DMS153 treated with DMSO at 0.1 percent for 48 hours (cell line): Measurements from ENCODE around the gene RALGPS1.
"Not testable (repeated sequence)": the region's sequence is repeated elsewhere in the genome, so short reads cannot be mapped to it uniquely, and the experiment has no call there.

Experiments
- DNase-seq: peaks from one replicate; lab custom pipeline; 2025; ENCODE audit not compliant: unreplicated experiment; lab: John Stamatoyannopoulos, UW

Gene RALGPS1

DNA sequence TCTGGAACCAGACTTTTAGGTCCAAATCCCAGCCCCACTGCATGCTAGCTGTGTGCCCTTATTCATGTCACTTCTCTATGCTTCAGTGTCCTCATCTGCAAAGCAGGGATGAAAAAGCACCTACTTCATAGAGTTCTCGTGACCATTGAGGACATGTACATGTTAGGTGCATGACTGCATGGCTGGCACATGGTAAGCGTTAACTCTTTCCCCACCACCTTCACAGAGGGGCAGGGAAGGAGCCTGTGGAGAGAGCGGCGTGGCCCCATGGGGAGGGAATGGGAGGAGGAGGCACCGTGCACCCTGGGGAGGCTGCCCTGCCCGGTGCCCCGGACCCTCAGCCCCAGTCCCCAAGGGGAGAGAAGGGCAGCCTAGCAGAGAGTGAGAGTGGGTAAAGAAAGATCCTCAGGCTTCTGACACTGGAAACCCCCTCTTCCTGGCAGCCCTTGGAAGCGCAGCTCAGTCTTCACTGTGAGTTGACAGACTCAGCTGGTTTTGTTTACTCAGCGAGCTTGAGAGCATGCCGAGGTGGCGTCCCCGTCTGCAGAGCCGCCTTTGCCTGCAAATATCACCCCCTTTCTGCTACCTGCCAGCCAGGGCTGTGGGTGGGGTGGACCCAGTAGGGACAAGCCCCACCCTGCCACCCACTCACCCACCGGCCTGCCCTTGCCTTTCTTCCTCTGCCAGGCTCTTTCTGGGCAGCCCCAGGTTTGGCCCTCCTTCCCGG lies 218.5 kb downstream of the RALGPS1 start:
- DNase-seq, result no peak

DNA sequence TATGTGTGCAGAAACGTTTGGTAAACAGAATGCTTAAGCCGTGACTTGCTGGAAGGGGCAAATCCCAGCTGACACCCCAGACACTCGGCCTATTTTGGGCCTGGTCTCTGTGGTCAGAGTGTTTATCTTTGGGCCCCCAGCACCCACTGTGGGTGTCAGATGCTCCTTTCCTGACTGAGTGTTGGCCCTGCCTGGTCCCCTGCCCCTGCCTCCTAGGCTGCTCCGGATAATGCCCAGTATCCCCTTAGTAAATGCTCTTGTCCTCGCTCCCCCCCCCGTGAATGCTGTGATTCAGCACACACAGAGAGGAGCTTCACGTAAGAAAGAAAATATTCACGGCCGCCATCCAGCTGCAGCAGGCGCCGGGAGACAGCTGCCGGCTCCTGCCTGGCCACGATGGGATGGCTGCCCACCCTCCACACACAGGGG lies 219.2 kb downstream of the RALGPS1 start:
- no peak for DNase-seq

DNA sequence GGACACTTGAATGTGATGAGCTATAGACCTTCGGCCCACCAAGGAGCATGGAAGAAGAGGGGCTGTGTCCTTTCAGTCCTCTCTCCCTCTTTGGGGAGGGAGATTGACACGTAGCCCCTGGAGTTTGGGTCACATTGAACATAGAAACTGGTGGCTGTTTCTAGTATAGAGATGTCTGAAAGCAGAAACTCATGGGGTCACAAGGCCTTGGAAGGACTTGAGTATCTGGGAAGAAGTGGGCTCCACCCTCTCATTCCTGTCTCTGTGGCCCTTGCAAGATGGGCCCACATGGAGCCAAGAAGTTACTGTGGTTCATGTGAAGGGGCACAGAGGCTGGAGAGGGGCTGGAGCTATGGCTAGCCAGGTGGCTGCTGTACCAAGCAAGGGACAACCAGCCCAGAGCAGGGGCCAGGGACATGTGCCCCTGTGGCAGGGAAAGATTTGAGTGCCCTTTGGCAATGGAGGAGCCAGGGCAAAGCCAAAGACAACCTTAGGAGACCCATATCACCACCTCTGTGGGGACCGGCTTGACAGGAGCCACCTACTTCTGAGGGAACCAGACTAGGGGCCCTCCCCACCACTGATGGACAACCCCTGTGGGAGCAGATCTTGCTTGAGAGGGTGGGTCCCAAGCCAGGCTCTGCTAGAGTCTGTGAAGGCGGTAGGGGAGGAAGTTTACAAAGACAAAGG lies 220.6 kb downstream of the RALGPS1 start:
- DNase-seq, result no peak

DNA sequence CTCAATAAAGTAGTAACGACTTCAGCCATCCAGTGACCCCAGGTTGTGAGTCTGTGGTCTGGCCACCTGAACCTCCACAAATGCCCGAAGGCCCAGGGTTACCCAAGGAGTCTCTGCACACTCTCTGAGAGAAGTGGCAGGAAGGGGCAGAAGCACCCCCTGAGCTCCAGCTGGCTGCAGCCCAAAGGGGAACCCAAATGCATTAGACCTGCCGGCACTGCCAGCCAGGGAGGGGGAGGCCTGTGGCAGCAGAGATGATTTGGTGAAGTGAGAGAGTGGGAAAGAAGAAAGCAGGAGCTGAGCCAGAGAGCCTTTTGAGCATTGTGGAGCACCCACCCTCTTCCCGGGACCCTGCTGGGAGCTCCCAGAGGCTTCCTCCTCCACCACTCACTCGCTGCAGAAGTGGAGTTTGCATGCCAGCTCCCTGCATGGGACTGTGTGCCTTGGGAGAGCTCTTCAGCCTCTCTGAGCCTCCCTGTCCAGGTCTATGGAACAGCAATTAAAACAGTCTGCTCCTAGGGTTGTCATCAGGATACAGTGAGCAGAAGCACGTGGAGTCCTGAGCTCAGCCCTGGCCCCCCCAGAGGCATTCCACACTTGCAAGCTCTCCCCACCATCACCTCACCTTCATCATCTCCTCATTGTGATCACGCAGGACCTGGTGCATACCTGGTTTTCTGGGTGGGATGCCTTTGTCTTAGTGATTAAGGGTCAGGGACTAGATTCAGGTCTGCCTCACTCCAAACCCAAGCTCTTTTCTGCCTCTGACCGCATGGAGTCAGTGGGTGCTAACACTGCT lies 221.7 kb downstream of the RALGPS1 start:
- no peak for DNase-seq

DNA sequence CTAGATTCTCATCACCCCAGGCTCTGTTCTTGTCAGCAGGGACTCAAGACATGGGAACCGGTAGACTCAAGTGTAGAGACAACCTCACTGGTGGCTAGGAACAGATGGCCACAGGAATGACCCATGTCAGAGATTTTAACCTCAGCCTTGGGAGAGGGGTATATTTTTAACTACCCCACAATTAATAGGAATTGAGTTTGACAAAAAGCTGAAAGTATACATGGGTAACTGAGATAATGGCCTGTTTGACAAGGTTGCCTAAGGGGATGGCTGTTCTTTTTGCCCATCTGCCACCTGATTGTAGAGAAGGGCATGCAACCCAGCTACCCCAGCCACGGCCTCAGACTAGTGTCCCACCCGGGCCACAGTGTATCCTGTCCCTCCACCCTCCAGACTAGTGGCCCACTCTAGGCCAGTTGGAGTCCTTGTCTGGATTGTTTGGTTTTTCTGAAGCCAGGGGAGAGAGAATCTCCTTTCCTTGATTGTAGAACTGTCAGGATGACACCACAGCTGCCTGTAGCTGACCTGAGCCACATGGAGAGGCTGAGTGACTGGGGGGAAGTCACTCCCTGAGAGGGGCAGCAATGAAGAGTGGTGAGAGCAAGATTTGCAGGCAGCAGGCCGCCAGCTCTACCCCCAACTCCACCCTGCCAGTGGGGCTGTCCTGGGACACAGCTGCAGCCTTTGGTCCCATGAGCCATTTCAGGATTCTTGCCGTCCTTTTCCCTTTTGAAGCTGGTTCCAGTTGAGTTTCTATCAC lies 222.5 kb downstream of the RALGPS1 start:
- no peak for DNase-seq

DNA sequence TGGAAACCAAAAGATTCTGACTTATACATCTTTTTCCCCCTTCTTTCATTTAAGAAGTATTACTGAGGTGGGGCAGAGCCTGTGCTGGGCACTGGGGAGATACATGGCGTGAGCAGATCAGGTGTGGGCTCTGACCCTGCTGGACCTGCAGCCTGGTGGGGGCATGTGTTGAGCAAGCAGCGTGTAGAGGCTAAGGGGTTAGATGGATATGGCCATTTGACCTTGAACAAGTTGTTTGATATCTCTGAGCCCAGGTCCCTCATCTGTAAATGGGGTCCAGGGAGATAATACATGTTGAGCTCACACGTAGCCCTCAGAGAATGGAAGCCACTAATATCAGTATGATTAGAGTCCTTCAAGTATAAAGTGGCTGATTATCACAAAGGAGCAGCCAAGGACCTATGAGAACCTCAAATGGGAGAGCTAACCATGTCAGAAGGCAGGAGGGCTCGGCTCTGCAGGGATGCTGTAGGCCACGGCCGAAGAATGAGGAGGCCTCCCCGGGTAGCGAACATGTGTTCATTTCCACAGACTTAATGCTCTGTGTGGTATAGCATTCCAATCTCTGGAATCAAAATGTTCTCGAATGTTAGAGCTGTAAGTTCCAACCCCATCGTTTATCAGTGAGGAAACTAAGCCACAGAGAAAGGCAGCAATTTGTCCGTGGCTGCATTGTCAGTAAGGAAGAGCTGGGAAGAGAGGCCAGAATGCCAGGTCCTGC lies 223.2 kb downstream of the RALGPS1 start:
- no peak for DNase-seq

DNA sequence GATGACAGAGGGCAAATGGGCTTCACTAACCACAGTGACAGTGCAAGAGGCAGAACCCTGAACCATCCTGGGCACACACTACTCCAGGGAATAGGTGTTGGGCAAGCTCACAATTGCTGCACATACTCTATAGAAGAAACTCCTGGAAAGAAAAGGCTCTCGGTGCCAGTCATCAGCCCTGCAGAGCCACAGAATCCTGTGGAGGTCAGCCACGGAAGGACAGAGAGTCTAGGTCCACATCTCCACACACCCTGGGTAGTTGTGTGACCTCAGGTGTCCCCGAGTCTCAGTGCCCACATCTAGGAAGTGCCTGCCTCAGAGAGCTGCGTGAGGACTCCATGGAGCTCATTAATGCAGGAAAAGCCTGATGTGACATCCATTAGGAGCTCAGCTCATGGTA lies 223.9 kb downstream of the RALGPS1 start:
- no peak for DNase-seq

DNA sequence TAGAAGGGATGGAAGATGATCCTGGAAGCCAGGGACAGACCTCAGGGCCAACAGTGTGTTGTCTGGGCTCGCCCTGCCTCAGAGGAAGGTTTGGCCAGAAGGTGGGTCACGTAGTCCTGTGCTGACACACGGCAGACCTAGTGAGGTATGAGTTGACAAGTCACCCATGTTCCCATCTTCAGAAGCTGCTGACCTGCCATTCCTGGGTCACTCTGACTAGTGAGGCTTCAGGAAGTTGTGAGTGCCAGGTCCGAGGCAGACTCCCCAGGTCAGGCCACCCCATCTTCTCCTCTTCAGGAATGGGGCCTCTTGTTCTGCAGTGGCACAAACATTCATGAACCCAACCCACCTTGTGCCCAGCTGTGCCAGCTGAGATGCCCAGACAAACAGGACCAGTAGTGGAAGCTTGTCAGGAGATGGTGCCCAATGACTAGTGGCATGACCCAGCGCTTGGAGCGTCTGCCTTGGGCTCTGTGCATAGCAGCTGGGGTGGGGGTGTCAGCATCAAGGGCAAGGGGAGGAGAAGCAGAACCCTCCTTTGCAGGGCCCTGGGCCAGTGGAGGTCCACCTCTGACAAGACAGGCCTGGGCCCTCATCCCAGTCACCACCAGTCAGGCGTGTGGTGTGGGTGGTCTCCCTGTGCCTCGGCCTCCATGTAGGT lies 224.6 kb downstream of the RALGPS1 start:
- DNase-seq, result no peak

DNA sequence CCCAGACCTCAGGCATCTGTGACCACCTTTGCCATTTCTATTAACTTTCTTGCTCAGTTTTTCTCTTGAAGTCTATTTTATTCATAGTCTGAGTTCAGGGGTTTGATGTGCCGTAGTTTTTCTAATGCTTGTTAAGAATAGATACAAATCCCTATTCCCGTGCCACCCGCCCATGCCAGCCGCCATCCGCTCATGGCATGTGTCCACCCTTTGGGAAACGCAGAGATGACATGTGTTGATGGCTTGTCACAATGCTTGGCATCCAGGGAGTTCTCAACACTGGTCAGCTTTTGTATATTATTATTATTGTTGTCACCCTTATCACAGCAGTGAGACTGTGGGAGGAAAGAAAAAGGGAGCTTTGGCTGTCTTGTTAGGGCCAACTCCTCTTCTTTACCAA lies 225.2 kb downstream of the RALGPS1 start:
- DNase-seq, result no peak

DNA sequence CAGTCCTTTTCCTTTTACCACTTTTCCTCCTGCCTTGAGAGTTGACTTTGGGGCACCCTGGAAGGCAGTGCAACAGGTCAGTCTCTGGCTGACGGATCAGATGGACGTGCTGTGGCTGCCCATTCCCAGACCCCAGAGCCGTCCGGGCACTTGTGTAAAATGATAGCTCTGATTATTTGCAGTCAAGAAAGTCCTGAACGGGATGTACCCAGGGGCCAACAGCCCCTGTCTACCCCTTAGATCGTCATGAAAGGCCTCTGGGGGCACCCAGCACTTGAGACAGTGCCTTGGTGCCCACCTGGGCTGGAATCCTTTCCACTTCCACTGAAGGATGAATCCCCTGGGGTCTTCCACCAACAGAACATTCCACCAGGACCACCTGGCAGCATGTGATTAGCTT lies 225.6 kb downstream of the RALGPS1 start:
- no peak for DNase-seq

DNA sequence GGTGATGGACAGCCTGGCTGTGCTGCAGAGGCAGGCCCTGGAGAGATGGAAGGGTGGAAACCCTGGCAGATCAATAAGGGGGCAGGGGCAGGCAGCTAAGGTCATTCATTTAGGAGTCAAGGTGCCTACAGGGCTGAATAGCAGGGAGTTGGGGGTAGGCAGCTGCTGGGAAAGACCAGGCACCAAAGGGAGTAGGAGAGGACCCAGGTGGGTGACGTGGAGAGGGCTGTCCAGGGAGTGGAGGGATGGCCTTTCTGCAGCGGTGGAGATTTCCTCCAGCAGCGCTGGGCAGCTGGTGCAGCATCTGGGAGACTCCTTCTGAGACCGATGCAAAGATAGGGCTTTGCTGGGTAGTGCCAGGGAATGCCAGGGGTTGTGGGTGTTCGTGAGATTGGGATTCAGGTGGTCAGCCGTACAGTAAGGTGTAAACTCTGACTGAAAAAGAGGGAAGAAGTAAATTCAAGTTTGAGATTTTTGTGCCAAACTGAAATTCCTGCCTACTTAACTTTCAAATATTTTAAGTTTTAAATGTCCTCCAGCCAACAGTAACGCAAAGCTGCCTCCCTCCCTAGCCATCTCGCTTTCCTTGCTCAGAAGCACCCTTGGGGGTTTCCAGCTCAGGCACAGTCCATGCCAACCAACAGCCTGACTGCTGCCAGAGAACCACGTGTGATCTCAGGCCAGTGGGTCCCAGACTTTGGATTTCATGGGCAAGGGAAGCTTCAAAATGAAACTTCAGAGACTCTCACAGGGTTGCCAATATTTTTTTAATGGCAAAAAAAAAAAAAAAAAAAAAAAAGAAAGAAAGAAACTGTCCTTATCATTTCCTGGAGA lies 226.5 kb downstream of the RALGPS1 start:
- DNase-seq, result no peak

DNA sequence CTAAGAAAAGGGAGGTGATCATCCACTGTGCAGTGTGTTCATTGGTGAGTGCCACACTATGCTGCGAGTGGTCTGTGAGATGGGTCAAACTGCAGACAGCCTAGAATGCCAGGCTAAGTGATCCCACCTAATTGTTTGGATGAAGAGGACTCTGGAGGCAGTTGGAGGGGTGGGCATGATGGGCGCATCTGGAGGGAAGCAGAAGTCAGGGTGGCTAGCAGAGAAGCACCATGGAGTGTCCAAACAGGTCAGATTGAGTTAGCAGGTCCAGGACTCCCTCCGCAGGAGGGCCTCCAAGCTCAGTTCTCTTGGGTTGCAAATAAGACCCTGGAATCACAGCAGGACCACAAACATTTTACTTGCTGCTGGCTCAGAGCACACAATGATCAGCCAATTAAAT lies 227.7 kb downstream of the RALGPS1 start:
- no peak for DNase-seq

DNA sequence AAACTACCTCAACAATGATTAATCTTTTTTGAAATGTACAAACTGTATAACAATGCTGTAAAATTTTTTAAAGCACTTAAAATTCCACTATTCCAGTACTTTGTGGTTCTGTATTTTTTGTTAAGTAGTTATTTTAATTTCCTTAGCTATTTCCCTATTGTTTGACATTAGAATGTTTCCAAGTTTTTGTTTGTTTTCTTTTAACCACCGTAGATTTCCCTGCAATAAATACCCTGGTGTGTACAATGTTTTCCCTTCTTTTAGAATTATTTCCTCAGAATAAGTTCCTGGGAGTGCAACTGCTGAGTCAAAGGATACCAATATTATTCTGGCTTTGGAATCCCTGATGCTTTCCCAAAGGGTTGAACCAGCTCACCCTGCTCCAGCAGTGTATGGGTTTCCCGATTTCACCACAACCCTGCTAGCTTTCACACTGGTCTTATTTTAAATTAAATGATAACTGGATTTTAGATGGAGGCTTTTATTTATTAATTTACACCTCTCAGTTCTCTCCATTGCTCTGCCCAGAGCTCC lies 228.4 kb downstream of the RALGPS1 start:
- DNase-seq, result no peak

DNA sequence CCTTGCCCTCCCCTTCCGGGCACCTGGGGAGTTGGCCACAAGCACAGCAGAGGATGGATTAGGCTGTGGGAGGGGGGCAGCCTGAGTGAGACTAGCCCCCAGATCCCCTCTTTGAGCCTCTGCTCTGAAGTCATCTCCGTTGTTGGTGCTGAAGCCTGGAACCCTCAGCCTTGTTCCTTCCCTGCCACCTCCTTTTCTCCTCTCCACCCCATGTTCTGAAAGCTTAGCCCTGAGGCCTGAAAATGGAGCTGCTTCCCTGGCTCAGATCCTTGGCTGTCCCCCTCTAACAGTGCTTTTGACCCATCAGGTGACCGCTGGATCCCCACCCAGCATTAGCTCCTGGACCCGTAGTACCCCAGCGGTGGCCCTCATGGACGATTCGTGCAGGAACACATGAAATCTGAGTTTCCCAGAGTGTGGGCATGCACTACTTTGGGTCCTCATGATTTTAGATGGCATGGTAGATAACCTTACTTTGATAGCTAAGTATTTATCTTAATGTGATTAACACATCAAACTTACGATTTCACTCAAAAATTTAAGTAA lies 229.4 kb downstream of the RALGPS1 start:
- no peak for DNase-seq

DNA sequence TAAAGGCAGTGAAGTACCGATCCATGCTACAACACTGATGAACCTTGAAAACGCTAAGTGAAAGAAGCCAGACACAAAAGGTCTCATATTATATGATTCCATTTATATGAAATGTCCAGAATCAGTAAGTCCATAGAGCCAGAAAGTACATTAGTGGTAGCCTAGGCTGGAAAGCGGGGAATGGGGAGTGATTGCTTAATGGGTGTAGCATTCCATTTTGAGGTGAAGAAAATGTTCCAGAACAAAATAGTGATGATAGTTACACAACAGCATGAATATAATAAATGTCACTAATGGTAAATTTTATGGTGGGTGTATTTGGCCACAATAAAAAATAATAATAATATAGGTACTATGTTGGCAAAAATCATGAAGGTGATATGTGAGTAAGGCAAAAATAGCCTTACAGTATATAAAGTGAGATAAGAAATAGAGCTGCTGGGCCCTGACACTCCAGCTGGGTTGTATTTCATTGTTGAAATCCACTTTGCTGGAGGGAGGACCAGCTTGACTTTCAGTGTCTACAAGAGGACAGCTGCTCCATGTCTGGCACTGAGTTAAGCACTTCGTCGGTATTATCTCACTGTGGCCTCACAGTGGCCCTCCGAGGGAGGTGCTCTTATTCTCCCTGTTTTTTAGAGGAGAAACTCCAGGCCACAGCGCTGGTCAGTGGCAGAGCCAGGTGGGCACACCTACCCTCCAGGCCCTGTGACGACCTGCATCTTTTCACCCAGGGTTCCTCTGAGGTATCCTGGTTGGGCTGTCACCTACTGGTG lies 230.3 kb downstream of the RALGPS1 start:
- no peak for DNase-seq

DNA sequence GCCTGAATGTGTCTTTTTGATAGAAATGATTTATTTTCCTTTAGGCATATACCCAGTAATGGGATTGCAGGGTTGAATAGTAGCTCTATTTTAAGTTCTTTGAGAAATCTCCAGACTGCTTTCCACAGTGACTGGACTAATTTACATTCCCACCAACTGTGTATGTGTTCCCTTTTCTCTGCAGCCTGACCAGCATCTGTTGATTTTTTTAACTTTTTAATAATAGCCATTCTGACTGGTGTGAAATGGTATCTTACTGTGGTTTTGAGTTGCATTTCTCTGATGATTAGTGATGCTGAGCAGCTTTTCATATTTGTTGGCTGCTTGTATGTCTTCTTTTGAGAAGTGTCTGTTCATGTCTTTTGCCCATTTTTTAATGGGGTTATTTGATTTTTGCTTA lies 232.3 kb downstream of the RALGPS1 start:
- DNase-seq, result not testable (repeated sequence)

DNA sequence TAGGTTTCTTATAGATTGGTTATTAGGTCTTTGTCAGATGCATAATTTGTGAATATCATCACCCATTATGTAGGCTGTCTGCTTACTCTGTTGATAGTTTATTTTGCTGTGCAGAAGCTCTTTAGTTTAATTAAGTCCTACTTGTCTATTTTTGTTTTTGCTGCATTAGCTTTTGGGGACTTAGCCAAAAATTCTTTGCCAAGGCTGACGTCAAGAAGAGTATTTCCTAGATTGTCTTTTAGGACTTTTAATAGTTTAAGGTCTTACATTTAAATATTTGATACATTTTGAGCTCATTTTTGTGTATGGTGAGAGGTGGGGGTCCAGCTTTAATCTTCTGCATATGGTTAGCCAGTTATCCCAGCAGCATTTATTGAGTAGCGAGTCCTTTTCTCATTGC lies 232.7 kb downstream of the RALGPS1 start:
- DNase-seq, result no peak

DNA sequence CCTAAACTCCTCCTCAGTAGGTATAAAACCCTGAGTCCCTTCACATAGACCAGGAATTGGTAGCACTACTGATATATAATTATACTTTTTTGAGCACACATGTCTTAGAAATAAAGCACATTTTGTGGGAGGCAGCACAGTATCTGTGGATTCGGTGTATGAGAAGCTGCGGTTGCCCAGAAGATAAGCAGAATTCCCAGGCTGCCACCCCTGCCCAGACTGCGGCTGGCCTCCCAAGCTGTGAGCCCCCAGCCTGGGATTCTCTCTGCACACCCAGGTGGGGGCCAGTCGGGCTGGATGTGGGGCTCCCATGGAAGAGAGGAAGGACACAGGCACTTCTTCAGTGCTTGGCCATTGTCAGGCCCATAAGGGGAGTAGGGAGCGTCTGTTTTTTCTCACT lies 233.4 kb downstream of the RALGPS1 start:
- DNase-seq, result no peak
